ENCODE measurements around the gene LHX6. TPM values are rescaled to one million over a fixed set of nuclear protein-coding genes. Genes with fewer than 3 reads are reported as not detected.
A peak's percentile ranks its signal among the peaks of the same experiment; 100 is the strongest.

Gene LHX6
- total and polyA plus RNA-seq, 2 of the 13 experiments (the other 11 are each of a cell fraction or from before 2014, with no cell fraction given) = 1.1 to 1.3 TPM

GRCh38 chr9:122213589-122214413 lies 15.0 kb downstream of the LHX6 start (continued):
- TF ChIP-seq, protein P1, sequence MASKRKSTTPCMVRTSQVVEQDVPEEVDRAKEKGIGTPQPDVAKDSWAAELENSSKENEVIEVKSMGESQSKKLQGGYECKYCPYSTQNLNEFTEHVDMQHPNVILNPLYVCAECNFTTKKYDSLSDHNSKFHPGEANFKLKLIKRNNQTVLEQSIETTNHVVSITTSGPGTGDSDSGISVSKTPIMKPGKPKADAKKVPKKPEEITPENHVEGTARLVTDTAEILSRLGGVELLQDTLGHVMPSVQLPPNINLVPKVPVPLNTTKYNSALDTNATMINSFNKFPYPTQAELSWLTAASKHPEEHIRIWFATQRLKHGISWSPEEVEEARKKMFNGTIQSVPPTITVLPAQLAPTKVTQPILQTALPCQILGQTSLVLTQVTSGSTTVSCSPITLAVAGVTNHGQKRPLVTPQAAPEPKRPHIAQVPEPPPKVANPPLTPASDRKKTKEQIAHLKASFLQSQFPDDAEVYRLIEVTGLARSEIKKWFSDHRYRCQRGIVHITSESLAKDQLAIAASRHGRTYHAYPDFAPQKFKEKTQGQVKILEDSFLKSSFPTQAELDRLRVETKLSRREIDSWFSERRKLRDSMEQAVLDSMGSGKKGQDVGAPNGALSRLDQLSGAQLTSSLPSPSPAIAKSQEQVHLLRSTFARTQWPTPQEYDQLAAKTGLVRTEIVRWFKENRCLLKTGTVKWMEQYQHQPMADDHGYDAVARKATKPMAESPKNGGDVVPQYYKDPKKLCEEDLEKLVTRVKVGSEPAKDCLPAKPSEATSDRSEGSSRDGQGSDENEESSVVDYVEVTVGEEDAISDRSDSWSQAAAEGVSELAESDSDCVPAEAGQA (IDR thresholded peaks at IDR 0.05; ENCODE audit: low read depth) = no peak
- TF ChIP-seq, protein P1 (CRISPR knock-in tag; IDR thresholded peaks at IDR 0.05; ENCODE audit: borderline replicate concordance) = 0 out of 2 replicates have a peak, but pooled peaks have one; percentile 35
- TF ChIP-seq FOXC1 (CRISPR knock-in tag; IDR thresholded peaks at IDR 0.05; ENCODE audit: borderline replicate concordance) = peak; percentile 30; the same call in 1 of the 2 replicates
- no peak for TF ChIP-seq ZNF775 (CRISPR knock-in tag; IDR thresholded peaks at IDR 0.05; ENCODE audit: borderline replicate concordance)
- TF ChIP-seq ZNF549 (CRISPR knock-in tag; IDR thresholded peaks at IDR 0.05) = no peak
- TF ChIP-seq ZSCAN25 (CRISPR knock-in tag; IDR thresholded peaks at IDR 0.05) = 0 out of 2 replicates have a peak, but pooled peaks have one; percentile 21
- peak; percentile 80; the same call in 1 of the 2 replicates for TF ChIP-seq ZNF766 (CRISPR knock-in tag; IDR thresholded peaks at IDR 0.05; ENCODE audit: borderline replicate concordance)
- TF ChIP-seq SMAD1 (CRISPR knock-in tag; IDR thresholded peaks at IDR 0.05; ENCODE audit: borderline replicate concordance, low read depth) = no peak
- TF ChIP-seq, protein P2, sequence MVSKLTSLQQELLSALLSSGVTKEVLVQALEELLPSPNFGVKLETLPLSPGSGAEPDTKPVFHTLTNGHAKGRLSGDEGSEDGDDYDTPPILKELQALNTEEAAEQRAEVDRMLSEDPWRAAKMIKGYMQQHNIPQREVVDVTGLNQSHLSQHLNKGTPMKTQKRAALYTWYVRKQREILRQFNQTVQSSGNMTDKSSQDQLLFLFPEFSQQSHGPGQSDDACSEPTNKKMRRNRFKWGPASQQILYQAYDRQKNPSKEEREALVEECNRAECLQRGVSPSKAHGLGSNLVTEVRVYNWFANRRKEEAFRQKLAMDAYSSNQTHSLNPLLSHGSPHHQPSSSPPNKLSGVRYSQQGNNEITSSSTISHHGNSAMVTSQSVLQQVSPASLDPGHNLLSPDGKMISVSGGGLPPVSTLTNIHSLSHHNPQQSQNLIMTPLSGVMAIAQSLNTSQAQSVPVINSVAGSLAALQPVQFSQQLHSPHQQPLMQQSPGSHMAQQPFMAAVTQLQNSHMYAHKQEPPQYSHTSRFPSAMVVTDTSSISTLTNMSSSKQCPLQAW (CRISPR knock-in tag; IDR thresholded peaks at IDR 0.05) = no peak
- TF ChIP-seq POLR2A (IDR thresholded peaks at IDR 0.05; ENCODE audit: insufficient read depth in 1 of 2, low read depth in 2 of 2, low read length in 2 of 2) = 0 out of 4 replicates have a peak, but pooled peaks of 1 of the 2 experiments have one; percentile 32
- peak; percentile 75; the same call in 1 of the 2 replicates for TF ChIP-seq ZNF841 (CRISPR knock-in tag; IDR thresholded peaks at IDR 0.05; ENCODE audit: borderline replicate concordance)
- TF ChIP-seq, protein P3, sequence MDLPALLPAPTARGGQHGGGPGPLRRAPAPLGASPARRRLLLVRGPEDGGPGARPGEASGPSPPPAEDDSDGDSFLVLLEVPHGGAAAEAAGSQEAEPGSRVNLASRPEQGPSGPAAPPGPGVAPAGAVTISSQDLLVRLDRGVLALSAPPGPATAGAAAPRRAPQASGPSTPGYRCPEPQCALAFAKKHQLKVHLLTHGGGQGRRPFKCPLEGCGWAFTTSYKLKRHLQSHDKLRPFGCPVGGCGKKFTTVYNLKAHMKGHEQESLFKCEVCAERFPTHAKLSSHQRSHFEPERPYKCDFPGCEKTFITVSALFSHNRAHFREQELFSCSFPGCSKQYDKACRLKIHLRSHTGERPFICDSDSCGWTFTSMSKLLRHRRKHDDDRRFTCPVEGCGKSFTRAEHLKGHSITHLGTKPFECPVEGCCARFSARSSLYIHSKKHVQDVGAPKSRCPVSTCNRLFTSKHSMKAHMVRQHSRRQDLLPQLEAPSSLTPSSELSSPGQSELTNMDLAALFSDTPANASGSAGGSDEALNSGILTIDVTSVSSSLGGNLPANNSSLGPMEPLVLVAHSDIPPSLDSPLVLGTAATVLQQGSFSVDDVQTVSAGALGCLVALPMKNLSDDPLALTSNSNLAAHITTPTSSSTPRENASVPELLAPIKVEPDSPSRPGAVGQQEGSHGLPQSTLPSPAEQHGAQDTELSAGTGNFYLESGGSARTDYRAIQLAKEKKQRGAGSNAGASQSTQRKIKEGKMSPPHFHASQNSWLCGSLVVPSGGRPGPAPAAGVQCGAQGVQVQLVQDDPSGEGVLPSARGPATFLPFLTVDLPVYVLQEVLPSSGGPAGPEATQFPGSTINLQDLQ (CRISPR knock-in tag; IDR thresholded peaks at IDR 0.05) = no peak; the same call in 1 of the 2 replicates
- TF ChIP-seq ZNF547 (CRISPR knock-in tag; IDR thresholded peaks at IDR 0.05) = peak; percentile 83; the same call in 1 of the 2 replicates
- TF ChIP-seq MAZ (IDR thresholded peaks at IDR 0.05; ENCODE audit: borderline replicate concordance, low read depth, low read length) = no peak; the same call in 1 of the 2 replicates
- peak; percentile 42; the same call in 1 of the 2 replicates for TF ChIP-seq MAZ (CRISPR knock-in tag; IDR thresholded peaks at IDR 0.05; ENCODE audit: low read depth)
- peak; percentile 56; the same call in 1 of the 2 replicates for TF ChIP-seq KDM2A (CRISPR knock-in tag; IDR thresholded peaks at IDR 0.05; ENCODE audit: borderline replicate concordance, low read depth)

Data from HepG2 (cell line).